Daoy (cell line): ENCODE data around the gene ASTN2. TPM values are rescaled to one million over a fixed set of nuclear protein-coding genes. Genes with fewer than 3 reads are reported as not detected.

Experiments
- DNase-seq: peaks from one replicate; pipeline ENCODE4 v3.0.0-alpha.2; 2015; ENCODE audit warnings: low read depth
- total RNA-seq: library from RNA; depleted of rRNA; stranded (reverse); fragments of >200 nt; shearing (Covaris generic); gene quantifications from 2 replicates; pipeline ENCODE4 v1.2.3, GENCODE V29; 2014

The ASTN2 gene
- total RNA-seq, 1 experiment from 2014 or later: 5.7 TPM

DNA sequence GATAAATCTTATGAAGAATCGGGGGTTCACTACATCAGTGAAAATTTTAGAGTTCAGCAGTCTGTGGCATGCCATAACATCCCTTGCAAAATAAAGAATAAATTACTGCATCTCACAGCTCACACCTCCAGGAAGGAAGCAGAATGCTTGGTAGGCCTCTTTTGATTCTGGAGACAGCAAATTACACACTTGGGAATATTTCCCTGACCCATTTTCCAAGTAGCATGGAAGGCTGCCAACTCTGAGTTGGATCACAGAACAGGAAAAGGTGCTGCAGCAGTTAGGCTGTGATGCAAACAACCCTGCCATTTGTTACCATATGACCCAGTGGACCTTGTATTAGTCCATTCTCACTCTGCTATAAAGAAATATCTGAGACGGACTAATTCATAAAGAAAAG lies 293.5 kb downstream of the ASTN2 start:
- DNase-seq: no peak

DNA sequence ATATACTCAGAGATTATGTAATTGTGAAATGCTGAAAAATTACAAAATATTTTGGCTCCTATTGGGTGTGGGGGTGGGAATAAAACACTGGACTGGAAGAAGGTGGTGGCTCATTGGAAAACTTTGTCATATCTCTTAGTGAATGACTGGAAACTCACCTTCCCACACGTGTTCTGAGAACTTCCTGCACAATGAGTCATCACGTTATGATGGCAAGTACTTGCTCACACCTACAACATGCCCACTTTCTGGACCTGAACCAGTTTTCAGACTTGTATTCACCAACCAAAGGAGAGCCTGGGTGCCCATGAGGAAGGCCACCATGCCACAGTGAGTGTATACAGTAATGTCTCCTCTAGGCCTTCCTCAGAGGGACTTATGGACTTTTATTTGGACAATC lies 294.8 kb downstream of the ASTN2 start:
- no peak for DNase-seq

DNA sequence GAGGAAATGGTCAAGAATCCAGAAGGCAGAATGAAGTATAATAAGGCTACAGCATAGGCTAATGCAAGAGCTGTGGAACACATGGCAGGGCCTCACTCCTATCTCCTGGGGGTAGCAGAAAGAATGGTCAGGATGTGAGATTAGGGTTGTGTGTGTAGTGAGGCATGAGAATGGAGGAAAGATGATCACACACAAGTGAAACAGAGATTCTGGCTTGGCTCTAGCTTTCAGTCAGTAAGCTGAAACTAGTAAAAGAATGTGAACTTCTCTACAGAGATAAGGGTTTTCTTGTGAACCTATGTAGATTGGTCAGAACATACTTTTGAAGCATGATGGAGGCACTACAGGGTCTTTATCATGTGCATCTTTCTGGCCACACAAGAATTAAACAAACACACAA lies 298.8 kb downstream of the ASTN2 start:
- DNase-seq: no peak

- no peak for DNase-seq
These were observed 300.1 kb downstream of the ASTN2 start for GRCh38 chr9:117114768-117115167.

GRCh38 chr9:117104716-117105495 lies 310.0 kb downstream of the ASTN2 start:
- DNase-seq: no peak

GRCh38 chr9:117104206-117104605 lies 310.7 kb downstream of the ASTN2 start:
- no peak for DNase-seq

- DNase-seq: no peak
These were observed 311.3 kb downstream of the ASTN2 start for GRCh38 chr9:117103438-117104110.

DNA sequence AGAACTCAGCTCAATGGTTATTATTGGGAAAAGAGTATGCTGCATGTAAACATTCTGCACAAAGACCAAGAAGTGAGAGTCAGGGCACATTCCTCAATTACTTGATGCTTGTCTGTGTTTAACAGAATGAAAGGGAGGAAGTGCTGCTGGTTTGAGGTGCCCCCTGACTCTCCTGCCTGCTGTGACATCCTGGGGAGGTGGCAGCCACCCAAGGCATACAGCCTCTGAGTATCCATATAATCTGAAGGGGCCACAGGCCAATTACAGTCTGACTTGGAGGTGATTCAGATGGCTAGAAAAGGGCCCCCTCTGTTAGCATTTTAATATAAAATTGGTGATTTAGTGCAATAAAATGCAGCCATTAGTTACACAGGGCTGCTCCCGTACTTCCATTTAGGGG lies 313.8 kb downstream of the ASTN2 start:
- no peak for DNase-seq

GRCh38 chr9:117098331-117098730 lies 316.5 kb downstream of the ASTN2 start:
- DNase-seq: no peak

- DNase-seq: no peak
These were observed 317.1 kb downstream of the ASTN2 start for GRCh38 chr9:117097761-117098160.

DNA sequence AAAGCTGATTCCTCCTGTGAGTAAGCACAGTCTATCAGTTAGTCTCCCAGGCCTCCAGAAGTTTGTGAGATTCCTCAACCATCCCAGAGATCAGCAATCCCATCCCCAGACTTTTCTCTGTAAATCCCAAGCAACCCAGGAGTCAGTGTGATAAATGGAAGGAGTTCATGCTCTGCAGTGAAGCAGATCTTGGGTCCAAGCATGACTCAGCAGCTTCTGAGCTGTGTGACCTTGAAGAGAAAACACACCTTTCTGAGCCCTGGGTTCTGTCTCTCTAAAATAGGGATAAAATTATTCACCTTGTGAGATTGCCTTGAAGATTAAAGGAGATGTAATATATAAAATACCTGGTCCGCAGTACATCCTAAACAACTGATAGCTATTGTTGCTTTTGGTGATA lies 318.7 kb downstream of the ASTN2 start:
- no peak for DNase-seq

- DNase-seq: no peak
These were observed 319.8 kb downstream of the ASTN2 start for GRCh38 chr9:117095081-117095480.

DNA sequence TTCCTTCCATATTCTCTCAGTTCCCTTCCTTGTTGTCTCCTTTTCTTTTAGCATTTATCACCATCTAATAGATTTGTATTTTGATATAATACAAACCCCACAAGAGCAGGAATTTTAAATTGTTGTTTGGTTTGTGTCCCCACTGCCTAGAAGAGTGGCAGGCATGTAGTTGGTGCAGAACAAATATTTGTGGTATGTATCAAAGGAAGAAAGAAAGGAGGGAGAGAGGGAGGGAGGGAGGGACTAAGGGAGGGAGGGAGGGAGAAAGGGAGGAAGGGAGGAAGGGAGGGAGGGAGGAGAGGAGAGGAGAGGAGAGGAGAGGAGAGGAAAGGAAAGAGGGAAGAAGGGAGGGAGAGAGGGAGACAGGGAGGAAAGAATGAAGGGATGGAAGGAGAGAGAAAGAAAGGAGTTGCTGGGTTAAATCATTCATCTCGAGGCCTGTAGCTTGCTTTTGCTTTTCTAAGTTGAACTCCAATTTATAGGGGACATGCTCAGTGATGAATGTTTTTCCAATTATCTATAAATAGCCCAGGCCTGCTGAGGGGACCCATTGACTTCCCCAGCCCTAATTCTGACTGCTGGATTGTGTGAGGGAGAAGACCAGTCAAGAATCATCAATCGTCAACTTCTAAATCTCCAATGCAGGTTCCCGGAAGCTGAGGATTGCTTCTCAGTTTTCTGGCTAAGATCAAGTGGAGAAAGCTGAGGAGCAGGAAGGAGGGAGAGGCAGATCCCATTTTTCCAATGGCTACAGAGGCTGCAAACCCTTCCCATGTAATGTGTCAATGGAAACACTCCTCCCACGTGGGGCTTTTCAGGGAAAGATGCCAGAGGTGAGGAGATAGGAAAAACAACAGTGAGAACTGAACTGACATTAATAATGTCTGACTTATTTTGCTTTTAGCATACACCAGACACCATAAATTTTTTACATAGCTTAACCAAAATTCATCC lies 320.7 kb downstream of the ASTN2 start:
- DNase-seq: no peak

DNA sequence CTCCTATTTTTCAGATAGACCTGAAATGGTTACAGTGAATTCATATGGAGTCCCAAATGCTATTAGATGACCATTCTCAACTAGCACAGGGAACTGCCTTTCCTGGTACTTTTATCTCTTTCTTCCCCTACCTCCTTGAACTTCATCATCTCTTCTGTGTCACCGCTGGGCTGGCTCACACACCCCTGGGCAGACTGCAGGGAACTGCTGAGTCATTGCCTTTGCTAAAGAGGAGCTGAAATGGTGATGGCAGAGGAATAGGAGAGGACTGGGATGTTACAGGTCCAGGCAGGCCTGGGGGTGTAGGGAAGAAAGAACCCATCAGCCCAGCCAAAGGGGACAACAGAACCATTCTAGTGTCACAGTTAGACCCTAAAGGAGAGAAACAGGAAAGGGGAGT lies 322.3 kb downstream of the ASTN2 start:
- DNase-seq: no peak

DNA sequence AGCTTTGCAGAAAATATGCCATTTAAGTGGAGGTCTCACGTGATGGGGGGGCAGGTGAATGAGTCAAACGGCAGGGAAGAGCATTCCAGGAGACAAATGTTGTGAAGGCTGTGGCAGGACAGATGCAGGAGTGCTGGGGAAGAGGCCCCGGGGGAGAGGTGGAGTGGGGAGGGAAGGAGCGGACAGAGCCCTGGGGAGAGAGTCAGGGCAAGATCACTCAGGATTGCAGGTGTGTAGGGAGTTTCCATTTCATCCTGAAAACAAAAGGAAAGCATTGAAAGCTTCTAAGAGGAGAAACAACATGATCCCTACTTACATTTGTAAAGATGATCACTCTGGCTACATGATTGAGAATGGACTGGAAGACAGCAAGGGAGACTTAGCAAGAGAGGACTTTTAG lies 323.3 kb downstream of the ASTN2 start:
- no peak for DNase-seq

DNA sequence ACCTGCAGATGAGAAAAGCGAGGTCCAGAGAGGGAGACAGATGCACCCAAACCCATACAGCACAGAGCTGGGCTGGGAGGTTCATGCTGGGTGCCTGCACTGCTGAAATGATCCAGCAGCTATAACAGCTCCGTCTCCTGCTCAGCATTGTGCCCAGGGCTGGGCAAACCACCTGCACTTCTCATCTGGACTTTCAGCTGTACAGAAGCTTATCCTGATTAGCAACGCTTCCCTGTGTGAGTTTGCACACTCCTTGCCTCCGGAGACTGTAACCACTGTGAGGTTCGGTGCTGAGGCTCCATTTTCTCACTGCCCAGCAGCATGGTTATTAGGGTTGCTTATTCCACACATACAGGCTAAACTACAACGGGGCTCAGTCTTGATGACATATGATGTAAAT lies 326.1 kb downstream of the ASTN2 start:
- DNase-seq: no peak

DNA sequence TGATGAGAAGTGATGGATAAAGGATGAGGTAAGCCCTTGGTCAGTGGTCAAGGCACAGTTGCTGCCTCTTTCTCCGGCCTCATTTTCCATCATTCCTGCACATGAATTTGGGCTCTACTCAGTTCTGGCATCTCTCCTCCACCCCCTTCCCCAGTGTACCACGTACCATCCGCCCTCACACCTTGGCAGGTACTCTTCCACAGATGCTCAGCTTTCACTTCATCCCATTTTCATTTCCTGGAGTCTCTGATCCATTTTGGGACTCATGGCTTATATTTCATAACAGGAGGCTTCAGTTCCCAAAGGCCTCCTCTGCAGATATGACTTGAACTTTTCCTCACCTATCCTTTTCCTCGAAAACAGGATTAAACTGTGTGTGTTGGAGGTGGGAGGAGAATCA lies 326.7 kb downstream of the ASTN2 start:
- no peak for DNase-seq

- no peak for DNase-seq
These were observed 330.6 kb downstream of the ASTN2 start for GRCh38 chr9:117084221-117084620.

DNA sequence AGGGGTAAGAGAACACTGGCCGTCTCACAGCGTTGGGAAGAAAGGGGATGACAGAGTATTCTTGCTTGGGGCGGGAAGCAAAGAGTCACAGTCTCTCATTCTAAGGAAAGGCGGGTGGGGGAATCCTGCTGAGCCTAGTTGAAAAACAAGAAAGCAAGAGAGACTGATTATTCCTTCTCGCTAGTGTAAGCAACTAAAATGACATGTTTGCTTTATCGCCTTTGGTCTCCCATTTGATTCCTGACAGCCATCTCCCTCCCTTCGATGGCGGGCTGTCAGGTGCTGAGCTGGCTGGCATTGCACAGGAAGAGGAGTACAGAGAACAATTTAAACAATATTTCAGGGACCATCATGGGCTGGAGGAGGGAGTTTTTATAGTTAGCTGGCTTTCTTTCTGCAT lies 331.3 kb downstream of the ASTN2 start:
- no peak for DNase-seq

DNA sequence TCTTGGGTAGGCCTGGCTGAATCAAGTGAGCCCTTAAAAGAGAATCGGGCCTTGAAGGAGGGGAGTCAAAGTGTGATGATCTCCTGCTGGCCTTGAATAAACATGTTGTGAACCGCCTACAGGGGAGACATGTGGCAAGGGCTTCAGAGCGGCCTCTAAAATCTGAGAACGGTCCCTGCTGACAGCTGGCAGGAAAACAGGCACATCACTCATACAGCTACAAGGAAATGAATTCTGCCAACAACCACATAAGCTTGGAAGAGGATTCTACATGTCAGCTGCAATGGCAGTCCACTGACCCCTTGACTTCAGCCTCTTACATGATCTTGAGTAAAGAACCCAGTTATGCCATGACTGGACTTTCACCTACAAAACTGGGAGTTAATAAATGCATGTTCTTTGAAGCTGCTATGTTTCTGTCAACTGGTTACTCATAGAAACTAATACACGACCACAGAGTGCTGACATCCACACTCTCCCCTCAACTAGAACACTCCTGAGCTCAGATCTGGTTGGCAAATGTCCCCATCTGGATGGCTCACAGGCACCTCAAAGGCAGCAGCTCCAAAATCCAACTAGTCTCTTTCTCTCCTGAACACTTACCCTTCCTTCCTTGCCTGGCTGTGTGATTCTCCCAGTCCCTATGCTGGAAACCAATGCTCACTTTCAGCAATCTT lies 333.1 kb downstream of the ASTN2 start:
- DNase-seq: no peak

- DNase-seq: no peak
These were observed 334.0 kb downstream of the ASTN2 start for GRCh38 chr9:117080765-117081390.
